Testis (tissue), 2 donors: Measurements from ENCODE around the gene MTRF1L.

Experiments
- POLR2A ChIP-seq: fragments of 450-650 bp; IDR thresholded peaks from one replicate; pipeline ENCODE4 v1.6.1; 2017; ENCODE audit warnings: antibody characterized with exemption, mild to moderate bottlenecking, moderate library complexity
- TF ChIP-seq, protein P1 (sequence below), 3 experiments: fragments of 450-650 bp in 2 of 3; fragments of 200-600 bp in 1 of 3; sonication (generic) in 1 of 3; IDR thresholded peaks; one replicate each; pipeline ENCODE4 v1.5.1; 2016 to 2019; ENCODE audit warnings: antibody characterized with exemption in 3 of 3, mild to moderate bottlenecking in 2 of 3, moderate library complexity in 1 of 3

DNA sequence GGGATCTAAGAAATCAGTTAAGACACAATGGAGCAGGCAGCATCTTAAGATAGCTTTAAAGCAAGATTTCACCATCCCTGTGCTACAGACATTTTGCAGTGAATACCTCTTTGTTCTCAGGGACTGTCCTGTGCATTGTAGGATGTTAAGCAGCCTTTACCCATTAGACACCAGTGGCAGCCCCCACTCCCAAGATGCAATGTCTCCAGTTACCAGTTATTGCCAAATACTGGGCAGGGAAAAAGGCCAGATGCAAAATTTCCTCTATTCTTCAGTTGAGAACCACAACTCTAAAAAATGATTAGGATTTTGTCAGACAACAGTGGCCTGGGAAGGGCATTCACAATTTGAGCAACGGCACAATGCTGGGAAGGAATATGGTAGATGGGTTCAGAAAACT is 25.8 kb downstream of the MTRF1L start:
- TF ChIP-seq, protein P1, sequence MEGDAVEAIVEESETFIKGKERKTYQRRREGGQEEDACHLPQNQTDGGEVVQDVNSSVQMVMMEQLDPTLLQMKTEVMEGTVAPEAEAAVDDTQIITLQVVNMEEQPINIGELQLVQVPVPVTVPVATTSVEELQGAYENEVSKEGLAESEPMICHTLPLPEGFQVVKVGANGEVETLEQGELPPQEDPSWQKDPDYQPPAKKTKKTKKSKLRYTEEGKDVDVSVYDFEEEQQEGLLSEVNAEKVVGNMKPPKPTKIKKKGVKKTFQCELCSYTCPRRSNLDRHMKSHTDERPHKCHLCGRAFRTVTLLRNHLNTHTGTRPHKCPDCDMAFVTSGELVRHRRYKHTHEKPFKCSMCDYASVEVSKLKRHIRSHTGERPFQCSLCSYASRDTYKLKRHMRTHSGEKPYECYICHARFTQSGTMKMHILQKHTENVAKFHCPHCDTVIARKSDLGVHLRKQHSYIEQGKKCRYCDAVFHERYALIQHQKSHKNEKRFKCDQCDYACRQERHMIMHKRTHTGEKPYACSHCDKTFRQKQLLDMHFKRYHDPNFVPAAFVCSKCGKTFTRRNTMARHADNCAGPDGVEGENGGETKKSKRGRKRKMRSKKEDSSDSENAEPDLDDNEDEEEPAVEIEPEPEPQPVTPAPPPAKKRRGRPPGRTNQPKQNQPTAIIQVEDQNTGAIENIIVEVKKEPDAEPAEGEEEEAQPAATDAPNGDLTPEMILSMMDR (IDR thresholded peaks at IDR 0.05): no peak
- no peak for TF ChIP-seq POLR2A
